Type B pancreatic cell (in vitro differentiated cells): Measurements from ENCODE around the gene EIF2S3. TPM values are rescaled to one million over a fixed set of nuclear protein-coding genes. Genes with fewer than 3 reads are reported as not detected.

Experiments
- DNase-seq: peaks from one replicate; pipeline ENCODE4 v3.0.0; 2021; ENCODE audit warnings: mixed read lengths; ENCODE audit not compliant: unreplicated experiment; ENCODE audit errors: extremely low spot score
- H3K27ac Mint-ChIP-seq: 2 replicates; pipeline ENCODE4 v1.8.0; 2021; ENCODE audit warnings: mild to moderate bottlenecking, mixed read lengths
- H3K27me3 Mint-ChIP-seq: 2 replicates; pipeline ENCODE4 v1.8.0; 2021; ENCODE audit warnings: mixed read lengths
- H3K36me3 Mint-ChIP-seq: 2 replicates; pipeline ENCODE4 v1.8.0; 2021; ENCODE audit warnings: mixed read lengths
- H3K4me1 Mint-ChIP-seq: one replicate; pipeline ENCODE4 v1.8.0; 2021; ENCODE audit warnings: mixed read lengths; ENCODE audit not compliant: unreplicated experiment
- H3K4me3 Mint-ChIP-seq: 2 replicates; pipeline ENCODE4 v1.8.0; 2021; ENCODE audit warnings: mild to moderate bottlenecking, mixed read lengths
- H3K9me3 Mint-ChIP-seq: 2 replicates; pipeline ENCODE4 v1.8.0; 2021; ENCODE audit warnings: mixed read lengths
- CTCF ChIP-seq: fragments of 200-600 bp; sonication (generic); conservative IDR thresholded peaks from 2 replicates; pipeline ENCODE4 v1.5.0; 2021; ENCODE audit warnings: antibody characterized with exemption, mild to moderate bottlenecking
- total RNA-seq: library from RNA; stranded (reverse); gene quantifications from 2 replicates; pipeline ENCODE4 v1.2.1, GENCODE V29; 2021; ENCODE audit warnings: low replicate concordance

EIF2S3 gene
- total RNA-seq, 1 donor from 2014 or later: 418 TPM

DNA sequence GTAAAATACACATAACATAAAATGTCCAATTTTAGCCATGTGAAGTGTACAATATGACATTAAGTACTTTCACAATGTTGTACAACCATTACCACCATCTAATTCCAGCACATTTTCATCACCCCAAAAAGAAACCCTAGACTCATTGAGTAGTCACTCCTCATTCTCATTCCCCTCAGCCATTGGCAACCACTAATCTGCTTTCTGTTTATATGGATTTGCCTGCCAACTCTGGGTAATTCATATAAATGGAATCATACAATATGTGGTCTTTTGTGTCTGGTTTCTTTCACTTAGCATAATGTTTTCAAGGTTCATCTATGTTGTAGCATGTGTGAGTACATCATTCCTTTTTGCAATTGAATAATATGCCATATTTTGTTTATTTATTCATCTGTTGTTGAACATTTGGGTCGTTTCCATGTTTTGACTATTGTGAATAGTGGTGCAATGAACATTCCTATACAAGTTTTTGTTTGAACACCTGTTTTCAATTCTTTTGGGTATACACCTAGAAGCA, 43.0 kb downstream of the EIF2S3 start:
- TF ChIP-seq CTCF: no peak
- Mint-ChIP-seq H3K36me3 (no peaks in the 10 kb centered on the region), H3K4me3 (no peak overlapping the region)

GRCh38 chrX:24098932-24099331, 44.2 kb downstream of the EIF2S3 start:
- Mint-ChIP-seq H3K4me3 (no peak overlapping the region), H3K4me1 (peaks cover 12% of the 10 kb centered on the region), H3K9me3 (no peaks in the 10 kb centered on the region), H3K36me3 (no peaks in the 10 kb centered on the region), H3K27me3 (no peaks in the 10 kb centered on the region), H3K27ac (no peak overlapping the region)
- DNase-seq: no peak
- no peak for TF ChIP-seq CTCF

More for the DNA sequence above, 43.0 kb downstream of the EIF2S3 start:
- no peaks in the 10 kb centered on the region for H3K9me3 Mint-ChIP-seq
- H3K27me3 Mint-ChIP-seq: no peaks in the 10 kb centered on the region
- H3K27ac Mint-ChIP-seq: no peak overlapping the region
- no peak for DNase-seq
- H3K4me1 Mint-ChIP-seq: peaks cover 12% of the 10 kb centered on the region

DNA sequence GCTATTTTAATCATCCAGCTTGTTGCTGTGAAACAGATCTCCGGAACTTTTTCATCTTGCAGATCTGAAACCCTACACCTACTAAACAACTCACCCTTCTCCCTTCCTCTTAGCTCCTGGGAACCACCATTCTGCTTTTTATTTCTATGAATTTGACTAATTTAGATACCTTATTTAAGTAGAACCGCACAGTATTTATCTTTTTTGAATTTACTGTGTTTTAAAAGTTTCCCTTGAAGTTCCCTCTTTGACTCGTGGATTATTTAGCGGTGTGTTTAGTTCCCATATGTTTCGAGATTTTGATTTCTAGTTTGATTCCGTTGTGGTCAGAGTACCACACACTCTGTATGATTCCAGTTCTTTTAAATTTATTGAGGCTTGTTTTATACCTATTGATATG, 44.6 kb downstream of the EIF2S3 start:
- no peak for DNase-seq
- no peak overlapping the region for H3K27ac Mint-ChIP-seq
- peaks cover 12% of the 10 kb centered on the region for H3K4me1 Mint-ChIP-seq
- H3K4me3 Mint-ChIP-seq: no peak overlapping the region
- no peaks in the 10 kb centered on the region for H3K9me3 Mint-ChIP-seq
- no peaks in the 10 kb centered on the region for H3K27me3 Mint-ChIP-seq
- TF ChIP-seq CTCF: no peak
- H3K36me3 Mint-ChIP-seq: no peaks in the 10 kb centered on the region

GRCh38 chrX:24100713-24101112, 46.0 kb downstream of the EIF2S3 start:
- no peaks in the 10 kb centered on the region for H3K36me3 Mint-ChIP-seq
- H3K9me3 Mint-ChIP-seq: no peaks in the 10 kb centered on the region
- no peak for DNase-seq
- no peak overlapping the region for H3K4me3 Mint-ChIP-seq
- H3K27me3 Mint-ChIP-seq: no peaks in the 10 kb centered on the region
- TF ChIP-seq CTCF: no peak
- H3K27ac Mint-ChIP-seq: no peak overlapping the region
- H3K4me1 Mint-ChIP-seq: peaks cover 12% of the 10 kb centered on the region

DNA sequence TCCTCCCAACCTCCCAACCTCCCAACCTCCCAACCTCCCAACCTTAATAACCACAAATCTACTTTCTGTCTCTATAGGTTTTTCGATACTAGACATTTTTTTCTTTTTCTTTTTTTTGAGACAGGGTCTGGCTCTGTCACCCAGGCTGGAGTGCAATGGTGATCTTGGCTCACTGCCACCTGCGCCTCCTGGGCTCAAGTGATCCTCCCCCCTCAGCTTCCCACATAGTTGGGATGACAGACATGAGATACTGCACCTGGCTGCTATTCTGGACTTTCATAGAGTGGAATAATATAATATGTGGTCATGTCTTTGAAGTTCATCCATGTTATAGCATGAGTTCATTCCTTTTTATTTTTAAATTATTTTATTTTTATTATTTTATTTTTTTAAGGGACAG, 55.3 kb downstream of the EIF2S3 start:
- H3K4me1 Mint-ChIP-seq: no peaks in the 10 kb centered on the region
- H3K9me3 Mint-ChIP-seq: no peaks in the 10 kb centered on the region
- DNase-seq: no peak
- no peaks in the 10 kb centered on the region for H3K27me3 Mint-ChIP-seq
- no peak overlapping the region for H3K27ac Mint-ChIP-seq
- no peaks in the 10 kb centered on the region for H3K36me3 Mint-ChIP-seq
- H3K4me3 Mint-ChIP-seq: no peak overlapping the region
- no peak for TF ChIP-seq CTCF

- Mint-ChIP-seq H3K27me3 (no peaks in the 10 kb centered on the region), H3K4me3 (no peak overlapping the region), H3K36me3 (no peaks in the 10 kb centered on the region), H3K27ac (no peak overlapping the region), H3K9me3 (no peaks in the 10 kb centered on the region), H3K4me1 (peaks cover 9% of the 10 kb centered on the region)
- TF ChIP-seq CTCF: no peak
- no peak for DNase-seq
These were observed 58.4 kb downstream of the EIF2S3 start for GRCh38 chrX:24113181-24113580.
